ENCODE measurements around the gene FAM20C.

GRCh38 chr7:259191-259505 lies 66.8 kb downstream of the FAM20C start:
- TF ChIP-seq CTCF (tag by site-specific recombination; IDR thresholded peaks at IDR 0.05): no peak
- TF ChIP-seq ZSCAN18 (tag by site-specific recombination; IDR thresholded peaks at IDR 0.05): no peak
- TF ChIP-seq, protein P1, sequence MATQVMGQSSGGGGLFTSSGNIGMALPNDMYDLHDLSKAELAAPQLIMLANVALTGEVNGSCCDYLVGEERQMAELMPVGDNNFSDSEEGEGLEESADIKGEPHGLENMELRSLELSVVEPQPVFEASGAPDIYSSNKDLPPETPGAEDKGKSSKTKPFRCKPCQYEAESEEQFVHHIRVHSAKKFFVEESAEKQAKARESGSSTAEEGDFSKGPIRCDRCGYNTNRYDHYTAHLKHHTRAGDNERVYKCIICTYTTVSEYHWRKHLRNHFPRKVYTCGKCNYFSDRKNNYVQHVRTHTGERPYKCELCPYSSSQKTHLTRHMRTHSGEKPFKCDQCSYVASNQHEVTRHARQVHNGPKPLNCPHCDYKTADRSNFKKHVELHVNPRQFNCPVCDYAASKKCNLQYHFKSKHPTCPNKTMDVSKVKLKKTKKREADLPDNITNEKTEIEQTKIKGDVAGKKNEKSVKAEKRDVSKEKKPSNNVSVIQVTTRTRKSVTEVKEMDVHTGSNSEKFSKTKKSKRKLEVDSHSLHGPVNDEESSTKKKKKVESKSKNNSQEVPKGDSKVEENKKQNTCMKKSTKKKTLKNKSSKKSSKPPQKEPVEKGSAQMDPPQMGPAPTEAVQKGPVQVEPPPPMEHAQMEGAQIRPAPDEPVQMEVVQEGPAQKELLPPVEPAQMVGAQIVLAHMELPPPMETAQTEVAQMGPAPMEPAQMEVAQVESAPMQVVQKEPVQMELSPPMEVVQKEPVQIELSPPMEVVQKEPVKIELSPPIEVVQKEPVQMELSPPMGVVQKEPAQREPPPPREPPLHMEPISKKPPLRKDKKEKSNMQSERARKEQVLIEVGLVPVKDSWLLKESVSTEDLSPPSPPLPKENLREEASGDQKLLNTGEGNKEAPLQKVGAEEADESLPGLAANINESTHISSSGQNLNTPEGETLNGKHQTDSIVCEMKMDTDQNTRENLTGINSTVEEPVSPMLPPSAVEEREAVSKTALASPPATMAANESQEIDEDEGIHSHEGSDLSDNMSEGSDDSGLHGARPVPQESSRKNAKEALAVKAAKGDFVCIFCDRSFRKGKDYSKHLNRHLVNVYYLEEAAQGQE (tag by site-specific recombination; IDR thresholded peaks at IDR 0.05): no peak
- TF ChIP-seq, protein P2, sequence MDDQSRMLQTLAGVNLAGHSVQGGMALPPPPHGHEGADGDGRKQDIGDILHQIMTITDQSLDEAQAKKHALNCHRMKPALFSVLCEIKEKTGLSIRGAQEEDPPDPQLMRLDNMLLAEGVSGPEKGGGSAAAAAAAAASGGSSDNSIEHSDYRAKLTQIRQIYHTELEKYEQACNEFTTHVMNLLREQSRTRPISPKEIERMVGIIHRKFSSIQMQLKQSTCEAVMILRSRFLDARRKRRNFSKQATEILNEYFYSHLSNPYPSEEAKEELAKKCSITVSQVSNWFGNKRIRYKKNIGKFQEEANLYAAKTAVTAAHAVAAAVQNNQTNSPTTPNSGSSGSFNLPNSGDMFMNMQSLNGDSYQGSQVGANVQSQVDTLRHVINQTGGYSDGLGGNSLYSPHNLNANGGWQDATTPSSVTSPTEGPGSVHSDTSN (CRISPR knock-in tag; IDR thresholded peaks at IDR 0.05): no peak
- no peak for TF ChIP-seq HOXC10 (CRISPR knock-in tag; IDR thresholded peaks at IDR 0.05)
- TF ChIP-seq ZNF391 (tag by site-specific recombination; IDR thresholded peaks at IDR 0.05; ENCODE audit: borderline replicate concordance, low read depth): no peak
- no peak for TF ChIP-seq ZNF707 (tag by site-specific recombination; IDR thresholded peaks at IDR 0.05)
- no peak for TF ChIP-seq ZNF292 (tag by site-specific recombination; IDR thresholded peaks at IDR 0.05; ENCODE audit: borderline replicate concordance, low read depth)
- no peak for TF ChIP-seq PRDM2 (tag by site-specific recombination; IDR thresholded peaks at IDR 0.05; ENCODE audit: borderline replicate concordance)
- TF ChIP-seq ZNF600 (tag by site-specific recombination; IDR thresholded peaks at IDR 0.05): no peak
- no peak for TF ChIP-seq ZFP37 (tag by site-specific recombination; IDR thresholded peaks at IDR 0.05)
- no peak for TF ChIP-seq ZNF239 (tag by site-specific recombination; IDR thresholded peaks at IDR 0.05)
- TF ChIP-seq, protein P3, sequence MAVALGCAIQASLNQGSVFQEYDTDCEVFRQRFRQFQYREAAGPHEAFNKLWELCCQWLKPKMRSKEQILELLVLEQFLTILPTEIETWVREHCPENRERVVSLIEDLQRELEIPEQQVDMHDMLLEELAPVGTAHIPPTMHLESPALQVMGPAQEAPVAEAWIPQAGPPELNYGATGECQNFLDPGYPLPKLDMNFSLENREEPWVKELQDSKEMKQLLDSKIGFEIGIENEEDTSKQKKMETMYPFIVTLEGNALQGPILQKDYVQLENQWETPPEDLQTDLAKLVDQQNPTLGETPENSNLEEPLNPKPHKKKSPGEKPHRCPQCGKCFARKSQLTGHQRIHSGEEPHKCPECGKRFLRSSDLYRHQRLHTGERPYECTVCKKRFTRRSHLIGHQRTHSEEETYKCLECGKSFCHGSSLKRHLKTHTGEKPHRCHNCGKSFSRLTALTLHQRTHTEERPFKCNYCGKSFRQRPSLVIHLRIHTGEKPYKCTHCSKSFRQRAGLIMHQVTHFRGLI (tag by site-specific recombination; IDR thresholded peaks at IDR 0.05): no peak
- no peak for TF ChIP-seq ZNF704 (tag by site-specific recombination; IDR thresholded peaks at IDR 0.05)
